HTERT RPE-1 (cell line): ENCODE results near the gene OLIG2.

ENCODE experiments used
- in situ Hi-C: fragments of 300-500 bp; cut with MboI; formaldehyde crosslinking; loops from 4 replicates; pipeline ENCODE4 v1.14.3; 2020; ENCODE audit warnings: low sequenced_read_pairs

The OLIG2 gene

GRCh38 chr21:33025489-33026442 lies at the start of gene OLIG2:
TSS of gene OLIG2 (plus strand) at chr21:33025935. CDS start at chr21:33026863, 928 bp downstream.
- in situ Hi-C loops, result no loop called here

GRCh38 chr21:32976791-32977190 lies 48.9 kb upstream of the OLIG2 start:
- in situ Hi-C loops, result no loop called here

GRCh38 chr21:32977216-32977615 lies 48.5 kb upstream of the OLIG2 start:
- in situ Hi-C loops, result no loop called here

GRCh38 chr21:32978331-32979270 lies 47.1 kb upstream of the OLIG2 start:
- in situ Hi-C loops, result no loop called here

GRCh38 chr21:32979598-32980268 lies 46.0 kb upstream of the OLIG2 start:
- in situ Hi-C loops, result no loop called here

- in situ Hi-C loops, result no loop called here
These were observed 44.6 kb upstream of the OLIG2 start for GRCh38 chr21:32981096-32981495.

- in situ Hi-C loops, result no loop called here
These were observed 35.1 kb upstream of the OLIG2 start for GRCh38 chr21:32990666-32991065.

GRCh38 chr21:32991361-32991760 lies 34.4 kb upstream of the OLIG2 start:
- in situ Hi-C loops, result no loop called here

GRCh38 chr21:32993894-32994293 lies 31.8 kb upstream of the OLIG2 start:
- in situ Hi-C loops, result no loop called here

- in situ Hi-C loops, result no loop called here
These were observed 31.4 kb upstream of the OLIG2 start for GRCh38 chr21:32994305-32994704.

GRCh38 chr21:33007747-33008146 lies 18.0 kb upstream of the OLIG2 start:
- in situ Hi-C loops, result no loop called here

- in situ Hi-C loops, result no loop called here
These were observed 17.2 kb upstream of the OLIG2 start for GRCh38 chr21:33008333-33009051.

- in situ Hi-C loops, result no loop called here
These were observed 14.8 kb upstream of the OLIG2 start for GRCh38 chr21:33010931-33011330.

- in situ Hi-C loops, result no loop called here
These were observed 14.3 kb upstream of the OLIG2 start for GRCh38 chr21:33011462-33011861.

- in situ Hi-C loops, result no loop called here
These were observed 12.1 kb upstream of the OLIG2 start for GRCh38 chr21:33013626-33014025.

GRCh38 chr21:33014331-33014730 lies 11.4 kb upstream of the OLIG2 start:
- in situ Hi-C loops, result no loop called here

GRCh38 chr21:33015096-33015495 lies 10.6 kb upstream of the OLIG2 start:
- in situ Hi-C loops, result no loop called here

- in situ Hi-C loops, result no loop called here
These were observed 10.0 kb upstream of the OLIG2 start for GRCh38 chr21:33015756-33016155.

- in situ Hi-C loops, result no loop called here
These were observed 6.8 kb upstream of the OLIG2 start for GRCh38 chr21:33018707-33019465.

- in situ Hi-C loops, result no loop called here
These were observed 6.2 kb upstream of the OLIG2 start for GRCh38 chr21:33019516-33019884.
